ENCODE data around the gene RAP1GAP. TPM values are rescaled to one million over a fixed set of nuclear protein-coding genes. Genes with fewer than 3 reads are reported as not detected.

Gene RAP1GAP
- total RNA-seq, 1 experiment from 2014 or later: 13.4 TPM

- ChIA-PET CTCF (interaction anchor here (0.8 to 2.4 kb wide), 3 partner anchors 203 to 342 kb away, joined by 3 to 14 read pairs (median 3); no protein-coding TSS in a partner anchor), RAD21 (ENCODE audit: low non-redundant PET in 1 of 2, low total read pairs in 2 of 2, uncharacterized antibody in 2 of 2, unreplicated experiment in 2 of 2) (interaction anchor here in 1 of 2 experiments (0.6 kb wide), 1 partner anchor 250 kb away, joined by 3 read pairs; no protein-coding TSS in a partner anchor), POLR2A (no interaction called here)
- peaks cover 12 to 18% of the 10 kb centered on the region in 2 experiments; a peak in 3 of 4 replicates for H3K4me1 ChIP-seq (ENCODE audit: control insufficient read depth in 1 of 2, insufficient read depth in 2 of 2, low read length in 2 of 2)
- H3K9ac ChIP-seq (ENCODE audit: low read length): no peak overlapping the region
- H3K9me2 ChIP-seq (ENCODE audit: insufficient read depth): no peaks in the 10 kb centered on the region
- DNase-seq (ENCODE audit: low read depth, low spot score) (peak; percentile 53), ATAC-seq (peak; percentile 87)
- H3K79me2 ChIP-seq (ENCODE audit: insufficient read depth, low read length): no peaks in the 10 kb centered on the region
- no peak overlapping the region for H3K4me3 ChIP-seq (replicated peaks in 1 of 2; ENCODE audit: low read depth in 1 of 2, low read length in 2 of 2)
- H3K4me2 ChIP-seq (ENCODE audit: low read length): peak overlapping the region; percentile 57
- H2AFZ ChIP-seq (ENCODE audit: low read depth, low read length, poor library complexity, severe bottlenecking): peak overlapping the region; percentile 81
- H3K9me3 ChIP-seq (ENCODE audit: control insufficient read depth in 1 of 2, insufficient read depth in 1 of 2, low read depth in 1 of 2, low read length in 2 of 2): no peaks in the 10 kb centered on the region
- H3K36me3 ChIP-seq (ENCODE audit: control insufficient read depth in 1 of 2, insufficient read depth in 2 of 2, low read length in 2 of 2): no peaks in the 10 kb centered on the region
- intact Hi-C loops (cut with micrococcal nuclease): loop anchor here (1.0 to 5.0 kb wide), 4 partner anchors 39 to 342 kb away; no protein-coding TSS in a partner anchor
- TF ChIP-seq SIN3A (IDR thresholded peaks at IDR 0.05; ENCODE audit: low read depth): no peak
- TF ChIP-seq CEBPB (IDR thresholded peaks at IDR 0.05; ENCODE audit: low read depth): no peak
- TF ChIP-seq ATF3 (IDR thresholded peaks at IDR 0.05): no peak
- TF ChIP-seq ZNF274 (IDR thresholded peaks at IDR 0.05; ENCODE audit: low read depth, low read length): no peak
- TF ChIP-seq RAD21 (IDR thresholded peaks at IDR 0.05; ENCODE audit: low read depth): peak; percentile 94
- no peak for TF ChIP-seq YY1 (IDR thresholded peaks at IDR 0.05; ENCODE audit: extremely low read depth, insufficient replicate concordance, low read depth, low read length)
- no peak for TF ChIP-seq SP1 (IDR thresholded peaks at IDR 0.05; ENCODE audit: low read depth)
- TF ChIP-seq MAX (IDR thresholded peaks at IDR 0.05): no peak
- no peak for TF ChIP-seq EGR1 (IDR thresholded peaks at IDR 0.05; ENCODE audit: low read depth)
- no peak for TF ChIP-seq POLR2AphosphoS5 (IDR thresholded peaks at IDR 0.05; ENCODE audit: low read depth, low read length)
- TF ChIP-seq CTCF (IDR thresholded peaks at IDR 0.05 in 2 of 3, conservative IDR thresholded peaks at IDR 0.05 in 1 of 3; ENCODE audit: borderline replicate concordance in 1 of 3, insufficient read depth in 1 of 3, low read depth in 2 of 3, low read length in 2 of 3): peak; percentile 68 to 84 (median 72)
- TF ChIP-seq FOSL1 (IDR thresholded peaks at IDR 0.05; ENCODE audit: low read depth): no peak
- no peak overlapping the region for H3K27ac ChIP-seq (ENCODE audit: low read depth, low read length)
- BruUV-seq (replicated peaks): no TSS peak
- no peaks in the 10 kb centered on the region for H4K20me1 ChIP-seq (ENCODE audit: insufficient read depth)
- no peaks in the 10 kb centered on the region for H3K27me3 ChIP-seq (ENCODE audit: insufficient read depth, low read length)
Observed at GRCh38 chr1:21573971-21574465, 95.1 kb downstream of the RAP1GAP start.

Data from HCT116 (cell line).